Keratinocyte (primary cell): ENCODE results near the gene DSC2.

Experiments used
- EZH2 ChIP-seq: IDR thresholded peaks from one replicate; pipeline ENCODE4 v1.6.1; 2012; ENCODE audit warnings: inconsistent platforms, mild to moderate bottlenecking, low read length, moderate library complexity
- TF ChIP-seq, protein P1 (sequence below), 3 experiments: IDR thresholded peaks in 1 of 3; conservative IDR thresholded peaks in 1 of 3; optimal IDR thresholded peaks in 1 of 3; 2 replicates in 2 of 3; 3 replicates in 1 of 3; pipeline versions ENCODE3 to v1.5.1; 2011; ENCODE audit warnings: low read length in 3 of 3, mild to moderate bottlenecking in 3 of 3, moderate library complexity in 2 of 3, control low read depth in 1 of 3, inconsistent platforms in 1 of 3; ENCODE audit not compliant: insufficient read depth in 2 of 3; ENCODE audit errors: extremely low read depth in 1 of 3

DNA sequence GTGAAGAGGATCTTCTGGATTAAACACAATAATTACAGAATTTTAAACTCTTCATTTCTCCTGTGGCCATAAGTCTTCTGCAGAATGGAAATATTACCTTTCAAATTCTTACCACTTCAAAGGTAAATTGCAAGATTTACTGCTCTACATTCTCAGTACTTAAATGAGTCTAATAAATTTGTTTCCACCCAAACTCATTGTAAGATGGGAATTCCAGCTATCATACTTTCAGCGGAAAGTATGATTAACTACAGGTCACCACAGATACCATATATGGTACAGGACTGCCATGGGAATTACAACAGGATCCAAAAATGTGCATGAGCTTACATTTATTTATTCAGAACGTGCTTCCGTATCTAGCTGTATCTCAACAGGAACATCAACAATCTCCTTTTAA is 62.8 kb downstream of the DSC2 start:
- TF ChIP-seq, protein P1, sequence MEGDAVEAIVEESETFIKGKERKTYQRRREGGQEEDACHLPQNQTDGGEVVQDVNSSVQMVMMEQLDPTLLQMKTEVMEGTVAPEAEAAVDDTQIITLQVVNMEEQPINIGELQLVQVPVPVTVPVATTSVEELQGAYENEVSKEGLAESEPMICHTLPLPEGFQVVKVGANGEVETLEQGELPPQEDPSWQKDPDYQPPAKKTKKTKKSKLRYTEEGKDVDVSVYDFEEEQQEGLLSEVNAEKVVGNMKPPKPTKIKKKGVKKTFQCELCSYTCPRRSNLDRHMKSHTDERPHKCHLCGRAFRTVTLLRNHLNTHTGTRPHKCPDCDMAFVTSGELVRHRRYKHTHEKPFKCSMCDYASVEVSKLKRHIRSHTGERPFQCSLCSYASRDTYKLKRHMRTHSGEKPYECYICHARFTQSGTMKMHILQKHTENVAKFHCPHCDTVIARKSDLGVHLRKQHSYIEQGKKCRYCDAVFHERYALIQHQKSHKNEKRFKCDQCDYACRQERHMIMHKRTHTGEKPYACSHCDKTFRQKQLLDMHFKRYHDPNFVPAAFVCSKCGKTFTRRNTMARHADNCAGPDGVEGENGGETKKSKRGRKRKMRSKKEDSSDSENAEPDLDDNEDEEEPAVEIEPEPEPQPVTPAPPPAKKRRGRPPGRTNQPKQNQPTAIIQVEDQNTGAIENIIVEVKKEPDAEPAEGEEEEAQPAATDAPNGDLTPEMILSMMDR (optimal IDR thresholded peaks at IDR 0.05 in 1 of 3, IDR thresholded peaks at IDR 0.05 in 1 of 3, conservative IDR thresholded peaks at IDR 0.05 in 1 of 3; ENCODE audit: extremely low read depth in 1 of 3, insufficient read depth in 2 of 3, low read length in 3 of 3), result no peak
- TF ChIP-seq EZH2, result no peak
